NCI-H1417 (cell line): ENCODE data around the gene MGAT5B.
"Not testable (repeated sequence)": the region's sequence is repeated elsewhere in the genome, so short reads cannot be mapped to it uniquely, and the experiment has no call there.

ENCODE experiments used
- DNase-seq, 3 experiments: peaks; one replicate each; lab custom pipeline; 2025; lab: John Stamatoyannopoulos, UW

Gene MGAT5B

DNA sequence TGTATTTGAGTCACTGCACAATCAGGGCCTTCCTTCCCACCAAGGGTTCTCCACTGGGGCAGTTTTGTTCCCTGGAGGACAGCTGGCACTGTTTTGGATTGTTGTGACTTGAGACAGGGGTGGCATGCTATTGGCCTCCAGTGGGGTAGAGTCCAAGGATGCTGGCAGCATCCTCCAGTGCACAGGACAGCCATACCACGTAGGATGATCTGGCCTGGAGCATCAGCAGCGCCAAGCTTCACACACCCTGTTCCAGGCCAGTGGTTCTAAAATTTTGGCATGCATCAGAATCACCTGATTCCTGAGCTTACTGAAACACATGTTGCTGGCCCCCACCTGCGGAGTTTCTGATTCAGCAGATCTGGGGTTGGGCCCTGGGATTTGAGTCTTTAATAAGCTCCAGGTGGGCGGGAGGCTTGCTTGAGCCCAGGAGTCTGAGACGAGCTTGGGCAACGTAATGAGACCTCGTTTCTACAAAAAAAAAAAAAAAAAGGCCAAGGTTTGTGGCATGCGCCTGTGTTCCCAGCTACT, 83.2 kb downstream of the MGAT5B start:
- no peak for DNase-seq

DNA sequence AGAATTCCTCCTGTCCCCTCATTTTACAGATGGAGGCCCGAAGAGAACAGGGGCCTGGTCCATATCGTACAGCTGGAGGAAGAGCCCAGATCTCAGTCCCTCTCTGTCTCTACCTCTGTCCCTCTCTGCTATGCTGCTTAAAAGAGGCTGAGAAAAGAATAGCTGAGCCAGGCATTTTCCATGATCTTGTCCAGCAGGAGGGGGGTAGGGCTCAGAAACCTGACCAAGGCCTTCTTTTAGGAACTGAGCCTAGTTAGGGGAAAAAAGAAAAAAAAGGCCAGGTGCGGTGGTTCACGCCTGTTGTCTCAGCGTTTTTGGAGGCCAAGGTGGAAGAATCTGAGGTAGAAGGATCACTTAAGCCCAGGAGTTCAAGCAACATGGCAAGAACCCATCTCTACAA, 84.2 kb downstream of the MGAT5B start:
- no peak for DNase-seq

DNA sequence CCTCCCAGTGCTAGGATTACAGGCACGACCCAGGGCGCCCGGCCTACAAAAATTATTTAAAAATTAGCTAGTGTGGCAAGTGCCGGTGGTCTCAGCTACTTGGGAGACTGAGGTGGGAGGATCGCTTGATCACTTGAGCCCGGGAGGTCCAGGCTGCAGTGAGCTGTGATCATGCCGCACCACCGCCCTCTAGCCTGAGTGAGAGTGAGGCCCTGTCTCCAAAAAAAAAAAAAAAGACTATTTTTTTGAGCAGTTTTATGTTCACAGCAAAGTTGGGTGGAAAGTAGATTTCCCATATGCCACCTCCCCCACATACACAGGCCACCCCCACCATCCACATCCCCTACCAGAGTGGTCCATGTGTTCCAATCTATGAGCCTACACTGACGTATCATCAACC, 84.9 kb downstream of the MGAT5B start:
- no peak for DNase-seq

DNA sequence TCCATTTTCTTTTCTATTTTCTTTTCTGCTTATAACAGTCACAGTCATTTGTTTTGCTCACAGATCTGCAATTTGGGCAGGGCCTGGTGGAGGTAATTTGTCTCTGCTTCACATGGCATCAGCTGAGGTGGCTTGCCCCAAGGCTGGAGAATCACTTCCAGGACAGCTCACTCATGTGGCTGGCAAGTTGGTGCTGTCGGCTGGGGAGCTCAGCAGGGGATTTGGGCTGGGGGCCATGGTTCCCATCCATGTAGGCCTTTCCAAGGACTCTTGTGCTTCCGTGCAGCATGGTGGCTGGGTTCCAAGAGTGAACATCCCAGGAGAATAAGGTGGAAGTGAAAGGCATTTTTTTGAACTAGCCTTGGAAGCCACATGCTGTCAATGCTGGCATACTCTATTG, 85.7 kb downstream of the MGAT5B start:
- no peak for DNase-seq

DNA sequence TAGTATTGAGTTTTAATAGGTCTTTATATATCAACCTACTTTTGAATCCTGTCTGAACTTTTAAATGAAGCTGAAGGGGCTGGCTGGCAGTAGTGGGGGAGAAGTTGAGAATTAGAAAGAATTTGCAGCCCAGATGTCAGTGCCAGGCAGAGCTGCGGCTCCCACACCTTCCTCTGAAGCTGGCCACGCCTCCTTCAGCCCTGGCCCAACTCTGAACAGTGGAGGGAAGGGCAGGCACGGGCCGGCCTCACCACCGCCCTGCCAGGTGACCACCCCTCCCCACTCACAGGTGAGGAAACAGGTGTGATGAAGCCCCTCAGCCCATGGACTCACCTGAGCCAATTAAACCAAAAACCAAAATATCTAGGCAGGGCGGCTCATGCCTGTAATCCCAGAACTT, 87.0 kb downstream of the MGAT5B start:
- no peak for DNase-seq

DNA sequence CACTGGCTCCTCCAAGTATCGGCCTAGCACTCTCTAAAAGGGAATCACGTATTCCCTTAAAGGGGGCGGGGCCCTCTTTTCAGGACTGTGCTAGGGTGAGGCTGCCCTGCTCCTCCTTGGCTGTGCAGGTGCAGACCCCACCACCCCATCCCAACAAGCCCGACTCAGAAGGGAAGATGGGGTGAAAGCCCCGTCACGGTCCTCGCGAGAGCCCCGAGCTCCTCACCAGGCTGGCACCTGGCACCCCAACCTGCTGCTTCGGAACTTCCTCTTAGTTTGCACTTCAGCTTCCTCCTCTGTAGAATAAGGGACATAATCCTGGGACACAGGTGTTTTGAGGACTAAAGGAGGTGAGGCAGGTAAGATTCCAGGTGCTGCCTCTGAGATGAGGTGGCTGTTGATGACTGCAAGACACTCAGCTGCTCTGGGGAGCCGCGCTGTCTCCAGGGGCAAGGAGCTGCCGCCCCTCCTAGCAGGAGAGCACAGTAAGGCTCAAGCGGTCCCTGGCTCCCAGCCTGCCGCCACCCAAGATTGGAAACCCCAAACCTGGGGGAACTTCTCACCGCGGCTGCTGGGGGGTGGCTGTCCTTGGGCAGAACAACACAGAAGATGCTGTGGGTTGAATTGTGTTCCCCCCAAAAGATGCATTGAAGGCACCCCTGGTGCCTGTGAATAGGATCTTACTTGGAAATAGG, 88.8 kb downstream of the MGAT5B start:
- DNase-seq: no peak

DNA sequence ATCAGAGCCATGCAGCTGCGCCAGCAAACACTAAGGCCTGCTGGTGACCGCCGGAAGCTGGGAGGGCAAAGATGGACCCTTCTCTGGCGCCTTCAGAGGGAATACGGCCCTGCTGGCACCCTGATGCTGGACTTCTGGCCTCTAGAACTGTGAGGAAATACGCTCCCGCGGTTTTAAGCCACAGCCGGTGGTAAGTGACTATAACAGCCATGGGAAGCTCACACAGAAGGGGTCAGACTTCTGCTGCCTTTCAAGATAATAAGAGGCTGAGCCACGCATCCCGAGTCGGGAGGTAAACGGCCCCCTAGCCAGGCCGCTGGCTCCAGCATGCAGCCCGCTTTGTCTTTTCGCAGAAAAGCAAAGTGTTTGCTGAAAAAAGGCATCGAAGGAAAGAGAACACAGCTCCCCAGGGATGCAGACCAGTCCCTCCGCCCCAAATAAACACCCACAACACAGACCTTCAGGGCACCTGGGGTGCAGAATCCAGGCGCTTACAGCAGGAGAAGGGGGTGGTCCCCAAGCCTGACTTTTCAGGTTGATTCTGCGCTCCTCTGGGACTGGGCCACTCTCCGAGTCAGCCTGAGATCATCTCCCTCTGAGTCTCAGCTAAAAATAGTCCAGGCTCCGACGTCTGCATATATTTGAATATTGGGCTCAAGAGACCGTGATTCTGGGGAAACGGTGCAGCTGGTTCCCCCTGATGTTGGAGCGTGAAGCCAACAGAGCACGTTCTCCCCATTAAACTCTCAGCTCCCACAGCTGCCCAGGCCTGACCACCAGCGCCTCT, 89.7 kb downstream of the MGAT5B start:
- peak in 1 of 3 experiments; percentile 48 for DNase-seq

DNA sequence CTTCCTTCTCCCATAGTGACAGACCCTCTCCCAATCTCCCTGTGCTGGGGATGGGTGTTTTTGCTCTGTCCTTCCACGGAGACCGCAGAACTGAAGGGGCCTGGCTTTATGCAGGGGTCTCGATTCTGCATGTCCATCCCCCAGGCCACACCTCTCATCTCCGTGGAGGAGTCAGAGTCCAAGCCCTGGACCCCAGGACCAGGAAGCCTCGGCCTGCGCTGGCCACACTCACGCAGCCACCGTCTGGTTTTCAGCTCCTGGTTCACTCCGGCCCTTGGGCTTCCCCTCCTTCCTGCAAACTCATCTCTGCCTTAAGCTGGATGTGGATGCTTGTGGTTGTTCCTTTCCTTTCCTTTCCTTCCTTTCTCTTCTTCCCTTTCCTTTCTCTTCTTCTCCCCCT, 90.8 kb downstream of the MGAT5B start:
- no peak for DNase-seq

DNA sequence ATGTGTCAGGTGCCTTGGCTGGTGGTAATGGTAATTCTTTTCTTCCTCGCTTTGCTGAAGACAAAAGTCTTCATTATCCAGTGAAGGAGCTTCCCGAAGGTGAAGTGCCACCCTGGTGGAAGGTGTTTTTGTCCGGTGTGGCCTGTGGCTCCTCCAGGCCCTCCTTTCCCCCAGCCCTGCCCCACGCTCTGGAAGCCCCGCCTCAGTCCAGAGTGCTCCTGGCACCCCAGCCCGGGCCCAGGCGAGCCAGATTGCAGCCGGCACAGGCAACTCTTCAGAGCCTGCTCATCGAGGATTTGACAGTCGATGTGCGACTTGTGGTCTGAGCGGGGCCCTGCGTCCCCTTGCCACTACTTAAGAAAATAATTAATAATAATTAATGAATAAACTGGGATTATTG, 93.7 kb downstream of the MGAT5B start:
- DNase-seq: no peak

DNA sequence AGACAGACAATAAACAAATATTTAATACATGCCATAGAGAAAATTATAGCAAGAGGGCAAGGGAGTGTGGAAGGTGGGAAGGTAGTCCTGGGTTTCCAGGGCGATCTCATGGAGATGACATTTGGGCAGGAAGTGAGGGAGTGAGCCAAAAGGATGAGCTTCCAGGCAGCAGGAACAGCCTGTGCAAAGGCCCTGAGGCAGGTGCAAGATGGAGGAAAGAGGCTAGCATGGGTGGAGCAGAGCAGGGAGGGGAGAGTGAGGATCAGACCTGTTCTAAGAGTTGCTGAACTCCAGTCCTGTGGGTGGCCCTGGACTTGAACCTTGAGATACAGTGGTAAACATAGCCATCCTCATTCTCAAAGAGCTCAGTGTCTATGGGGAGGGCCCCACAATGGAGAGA, 94.7 kb downstream of the MGAT5B start:
- DNase-seq: no peak

DNA sequence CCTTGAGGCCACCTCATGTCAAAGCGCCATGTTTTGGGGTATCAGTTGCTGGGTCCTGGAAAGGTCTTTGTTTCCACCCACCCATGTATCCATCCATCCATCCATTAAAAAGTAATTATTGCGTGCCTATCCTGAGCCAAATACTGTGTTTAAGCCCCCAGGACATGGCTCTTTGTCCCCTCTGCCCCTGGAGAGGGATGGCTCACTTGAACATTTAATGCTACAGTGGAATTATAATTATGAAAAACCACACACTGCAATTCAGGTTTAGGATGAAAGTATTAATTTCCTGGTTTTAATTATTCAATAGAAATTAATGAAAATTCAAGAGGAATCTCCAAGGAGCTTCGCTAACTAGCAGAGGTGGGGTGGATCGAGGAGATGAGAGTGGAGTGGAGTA, 97.8 kb downstream of the MGAT5B start:
- DNase-seq: no peak

DNA sequence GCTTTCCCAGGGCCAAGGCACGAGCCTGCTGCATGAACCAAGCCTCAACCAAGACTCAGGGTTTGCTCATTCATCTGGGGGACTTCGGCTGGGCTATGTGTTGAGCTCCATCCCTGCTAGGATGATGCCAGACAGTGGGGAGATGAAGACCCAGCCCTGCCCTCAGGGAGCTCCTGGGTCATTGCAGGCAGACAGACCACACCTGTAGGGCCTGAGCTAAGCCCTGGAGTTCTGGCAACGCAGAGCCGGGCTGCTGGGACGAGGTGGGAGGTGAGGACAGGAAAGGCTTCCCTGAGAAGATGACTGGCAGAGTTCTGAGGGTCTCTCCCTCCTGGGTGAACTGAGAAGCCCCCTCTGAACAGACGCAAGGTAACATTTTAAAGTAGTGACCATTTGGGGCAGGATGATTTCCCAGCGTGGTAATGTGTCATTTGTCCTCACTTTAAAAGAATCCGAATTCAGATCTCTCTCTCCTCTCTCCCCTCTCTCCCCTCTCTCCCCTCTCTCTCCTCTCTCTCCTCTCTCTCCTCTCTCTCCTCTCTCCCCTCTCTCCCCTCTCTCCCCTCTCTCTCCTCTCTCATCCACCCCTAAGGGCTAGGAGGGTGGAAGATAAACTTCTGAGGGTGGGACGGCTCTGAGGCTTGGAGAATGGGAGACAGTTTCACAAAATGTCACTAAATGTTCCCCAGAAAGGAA, 98.4 kb downstream of the MGAT5B start:
- no peak for DNase-seq

DNA sequence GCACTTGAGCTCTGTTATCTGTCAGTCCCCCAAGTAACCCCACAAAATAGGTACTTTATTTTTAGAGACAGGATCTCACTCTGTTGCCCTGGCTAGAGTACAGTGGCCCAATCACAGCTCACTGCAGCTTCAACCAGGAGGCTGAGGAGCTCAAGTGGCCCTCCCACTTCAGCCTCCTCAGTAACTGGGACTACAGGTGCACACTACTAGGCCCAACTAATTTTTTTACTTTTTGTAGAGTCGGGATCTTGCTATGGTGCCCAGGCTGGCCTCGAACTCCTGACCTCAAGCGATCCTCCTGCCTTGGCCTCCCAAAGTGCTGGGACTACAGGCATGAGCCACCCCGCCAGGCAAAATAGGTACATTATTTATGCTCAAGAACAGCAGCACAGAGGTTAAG, 99.6 kb downstream of the MGAT5B start:
- DNase-seq: no peak

DNA sequence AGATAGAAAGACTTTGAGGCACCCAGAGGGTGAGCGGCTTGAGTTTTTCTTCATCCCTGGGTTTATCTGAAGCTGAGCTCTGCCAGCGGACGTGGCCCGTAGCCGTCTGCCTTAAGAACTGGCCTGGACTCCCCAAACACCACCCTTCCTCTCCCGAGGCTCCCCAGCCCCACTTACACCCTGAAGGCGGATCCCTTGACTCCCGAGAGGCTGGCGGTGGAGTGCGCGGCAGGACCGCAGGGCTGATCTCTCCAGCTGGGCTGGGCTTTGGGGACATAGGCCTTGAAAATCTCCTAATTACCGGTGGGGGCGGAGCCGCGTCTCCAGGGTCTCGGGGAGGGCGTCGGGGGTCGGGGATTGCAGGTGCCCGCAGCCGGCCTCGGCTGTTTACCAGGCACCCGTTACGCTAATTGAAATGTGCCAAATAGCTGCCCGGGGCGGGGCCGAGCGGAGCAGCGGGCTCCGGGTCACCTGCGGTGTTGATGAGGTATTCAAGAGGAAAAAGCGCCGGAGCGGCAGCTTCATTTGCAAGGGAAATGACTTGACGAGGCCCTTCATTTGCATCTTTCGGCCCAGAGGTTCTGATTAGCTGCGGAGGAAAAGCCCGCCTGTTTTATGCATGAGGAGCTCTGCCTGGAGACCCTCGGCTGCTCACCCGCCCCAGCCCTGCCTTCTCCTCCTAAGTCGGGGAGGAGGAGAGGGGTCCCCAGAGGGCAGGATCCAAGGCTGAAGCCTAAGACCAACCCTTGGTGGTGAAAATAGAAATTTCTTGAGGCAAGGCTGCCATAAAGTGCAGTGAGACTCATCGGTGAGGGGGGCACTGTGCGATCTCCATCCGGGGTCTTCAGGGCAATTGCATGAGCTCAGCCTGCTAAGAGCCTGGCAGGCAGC, 100.7 kb downstream of the MGAT5B start:
- peak; percentile 62 to 99 (median 95) for DNase-seq

DNA sequence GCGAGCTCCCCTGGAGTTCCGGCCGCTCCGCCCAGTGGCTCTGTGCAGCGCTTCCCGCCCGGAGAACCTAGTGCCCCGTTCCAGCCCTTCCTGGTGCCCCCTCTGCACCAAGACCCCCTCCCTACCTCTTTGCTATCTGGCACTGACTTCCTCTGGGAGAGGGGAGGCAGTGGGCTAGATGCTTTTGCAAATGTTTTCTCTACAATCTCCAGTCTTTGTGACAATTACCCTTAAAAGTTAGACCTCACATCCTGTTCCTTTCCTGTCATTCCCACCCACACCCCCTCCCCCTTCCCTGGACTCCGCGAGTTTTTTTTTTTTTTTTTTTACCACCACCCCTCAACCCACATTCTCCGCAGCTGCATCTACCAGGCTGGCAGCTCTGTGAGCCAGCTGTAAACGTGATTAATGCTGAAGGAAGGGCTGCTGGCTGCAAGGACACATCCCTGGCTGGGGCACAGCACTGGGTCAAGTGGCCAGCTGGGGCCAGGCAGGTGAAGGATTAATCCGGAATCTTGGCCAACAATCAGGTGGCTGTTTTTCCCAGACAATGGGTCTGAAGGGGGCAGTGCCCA, 101.5 kb downstream of the MGAT5B start:
- DNase-seq: peak; percentile 9 to 93 (median 83)

DNA sequence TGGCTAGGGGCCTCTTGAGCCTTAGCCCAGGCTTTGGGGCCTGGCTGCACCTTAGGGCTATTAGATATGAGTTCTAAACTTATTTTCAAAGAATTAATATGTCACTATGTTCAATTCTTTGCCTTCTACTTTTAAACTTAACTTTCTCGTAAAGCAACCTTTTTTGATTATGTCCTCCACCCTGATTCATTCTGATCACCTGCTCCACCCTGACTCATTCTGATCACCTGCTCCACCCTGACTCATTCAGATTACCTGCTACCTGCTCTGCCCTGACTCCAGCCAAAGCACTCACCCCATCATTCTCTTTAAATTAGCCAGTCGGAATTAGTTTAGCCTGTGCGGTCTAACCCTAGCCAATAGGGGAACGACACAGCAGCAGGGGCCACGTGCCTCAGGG, 102.0 kb downstream of the MGAT5B start:
- DNase-seq: not testable (repeated sequence)

DNA sequence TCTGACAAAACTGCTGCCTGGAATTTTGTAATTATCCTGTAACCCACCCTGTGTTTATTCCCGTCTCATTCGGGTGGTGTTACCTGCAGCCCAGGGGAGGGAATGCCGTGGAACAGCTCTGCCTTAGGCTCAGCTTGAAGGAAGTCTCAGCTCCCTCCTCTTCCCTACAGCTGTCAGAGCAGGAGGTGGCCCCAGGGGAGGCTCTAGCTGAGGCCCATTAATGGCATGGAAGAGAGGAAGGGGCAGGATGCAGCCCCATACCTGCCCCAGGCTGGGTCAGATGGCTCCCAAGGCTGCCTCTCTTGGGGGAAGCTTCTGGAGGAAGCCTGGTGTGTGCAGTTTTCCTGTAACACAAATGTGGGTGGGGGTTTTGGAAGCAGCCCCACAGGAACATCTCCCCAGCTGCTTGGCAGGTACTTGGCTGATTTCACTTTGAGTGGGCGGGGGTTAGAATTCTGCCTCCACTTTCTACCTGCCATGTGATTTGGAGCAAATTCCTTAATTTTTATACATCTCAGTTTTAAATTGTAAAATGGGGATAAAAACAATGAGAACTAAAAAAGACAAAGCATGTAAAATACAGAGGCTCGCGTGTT, 103.9 kb downstream of the MGAT5B start:
- DNase-seq: no peak

DNA sequence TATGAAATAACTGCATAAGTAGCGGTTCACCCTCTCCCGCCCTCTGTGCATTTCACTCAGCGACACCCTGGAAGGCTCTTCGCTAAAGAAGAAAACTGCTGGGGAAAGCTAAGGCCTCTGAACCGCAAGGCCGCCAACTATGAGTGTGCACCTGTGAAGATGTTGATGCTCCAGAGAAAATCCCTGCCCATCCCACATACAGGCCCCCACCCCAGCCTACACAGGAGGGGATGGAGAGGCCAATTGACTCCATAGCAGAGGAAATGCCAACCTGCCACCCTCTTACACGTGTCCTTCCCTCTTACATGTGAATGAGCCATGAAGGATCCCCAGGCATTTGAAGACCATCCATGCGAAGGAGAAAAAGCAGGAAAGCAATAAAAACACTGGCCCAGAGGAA, 104.8 kb downstream of the MGAT5B start:
- DNase-seq: peak in 1 of 3 experiments; percentile 62

DNA sequence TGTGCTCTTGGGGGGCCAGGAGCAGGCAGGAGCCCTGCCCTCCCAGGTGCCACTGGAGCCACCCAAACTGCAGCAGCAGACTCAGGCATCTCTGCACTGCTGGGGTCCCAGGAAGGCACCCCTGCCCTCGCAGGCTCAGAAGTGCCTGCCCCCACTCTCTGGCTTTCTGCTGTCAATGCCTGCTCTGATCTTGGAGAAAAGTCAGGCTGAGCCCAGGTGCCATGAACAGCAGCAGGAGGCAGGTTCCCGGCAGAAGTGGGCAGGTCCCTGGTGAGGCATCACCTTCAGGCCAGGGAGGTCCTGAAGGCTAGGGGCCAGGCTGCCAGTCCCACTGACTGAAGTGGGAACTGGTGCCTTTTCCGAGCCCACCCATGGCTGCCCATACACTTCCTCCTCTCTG, 106.5 kb downstream of the MGAT5B start:
- no peak for DNase-seq

DNA sequence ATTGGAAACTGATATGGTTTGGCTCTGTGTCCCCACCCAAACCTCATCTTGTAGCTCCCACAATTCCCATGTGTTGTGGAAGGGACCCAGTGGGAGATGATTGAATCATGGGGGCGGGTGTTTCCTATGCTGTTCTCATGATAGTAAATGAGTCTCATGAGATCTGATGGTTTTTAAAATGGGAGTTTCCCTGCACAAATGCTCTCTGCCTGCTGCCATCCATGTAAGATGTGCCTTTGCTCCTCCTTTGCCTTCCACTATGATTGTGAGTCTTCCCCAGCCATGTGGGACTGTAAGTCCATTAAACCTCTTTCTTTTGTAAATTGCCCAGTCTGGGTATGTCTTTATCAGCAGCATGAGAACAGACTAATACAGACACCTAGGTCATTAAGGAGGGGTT, 109.8 kb downstream of the MGAT5B start:
- not testable (repeated sequence) for DNase-seq
